GM12875 (cell line): ENCODE results near the gene PTPRS.

ENCODE experiments used
- H3K4me3 ChIP-seq: one replicate; pipeline ENCODE4 v1.5.1; 2011; ENCODE audit warnings: low read depth, low read length, control low read depth
- TF ChIP-seq, protein P1 (sequence below): IDR thresholded peaks from 2 replicates; pipeline ENCODE4 v1.5.1; 2011; ENCODE audit warnings: low read depth, mild to moderate bottlenecking, control low read depth, inconsistent platforms, low read length, moderate library complexity, borderline replicate concordance; ENCODE audit not compliant: insufficient read depth

The PTPRS gene

DNA sequence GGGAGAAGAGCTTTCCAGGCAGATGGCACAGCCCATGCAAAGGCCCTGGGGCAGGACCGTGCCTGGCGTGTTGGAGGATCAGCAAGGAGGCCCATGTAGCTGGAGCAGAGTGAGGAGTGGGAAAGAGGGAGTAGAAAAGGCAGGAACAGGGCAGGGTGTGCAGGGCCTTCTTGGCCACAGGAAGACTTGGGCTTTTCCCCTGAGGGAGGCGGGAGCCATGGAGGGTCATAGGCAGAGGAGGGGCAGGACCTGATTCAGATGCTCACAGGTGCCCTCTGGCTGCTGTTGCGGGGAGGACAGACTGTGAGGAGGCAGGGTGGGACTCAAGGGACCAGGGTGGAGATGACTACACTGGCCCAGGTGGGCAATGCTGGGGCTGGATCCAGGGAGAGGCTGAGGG, 13.8 kb upstream of the PTPRS start:
- TF ChIP-seq, protein P1, sequence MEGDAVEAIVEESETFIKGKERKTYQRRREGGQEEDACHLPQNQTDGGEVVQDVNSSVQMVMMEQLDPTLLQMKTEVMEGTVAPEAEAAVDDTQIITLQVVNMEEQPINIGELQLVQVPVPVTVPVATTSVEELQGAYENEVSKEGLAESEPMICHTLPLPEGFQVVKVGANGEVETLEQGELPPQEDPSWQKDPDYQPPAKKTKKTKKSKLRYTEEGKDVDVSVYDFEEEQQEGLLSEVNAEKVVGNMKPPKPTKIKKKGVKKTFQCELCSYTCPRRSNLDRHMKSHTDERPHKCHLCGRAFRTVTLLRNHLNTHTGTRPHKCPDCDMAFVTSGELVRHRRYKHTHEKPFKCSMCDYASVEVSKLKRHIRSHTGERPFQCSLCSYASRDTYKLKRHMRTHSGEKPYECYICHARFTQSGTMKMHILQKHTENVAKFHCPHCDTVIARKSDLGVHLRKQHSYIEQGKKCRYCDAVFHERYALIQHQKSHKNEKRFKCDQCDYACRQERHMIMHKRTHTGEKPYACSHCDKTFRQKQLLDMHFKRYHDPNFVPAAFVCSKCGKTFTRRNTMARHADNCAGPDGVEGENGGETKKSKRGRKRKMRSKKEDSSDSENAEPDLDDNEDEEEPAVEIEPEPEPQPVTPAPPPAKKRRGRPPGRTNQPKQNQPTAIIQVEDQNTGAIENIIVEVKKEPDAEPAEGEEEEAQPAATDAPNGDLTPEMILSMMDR, result peak; percentile 54; the same call in 1 of the 2 replicates
- H3K4me3 ChIP-seq, result no peak overlapping the region

DNA sequence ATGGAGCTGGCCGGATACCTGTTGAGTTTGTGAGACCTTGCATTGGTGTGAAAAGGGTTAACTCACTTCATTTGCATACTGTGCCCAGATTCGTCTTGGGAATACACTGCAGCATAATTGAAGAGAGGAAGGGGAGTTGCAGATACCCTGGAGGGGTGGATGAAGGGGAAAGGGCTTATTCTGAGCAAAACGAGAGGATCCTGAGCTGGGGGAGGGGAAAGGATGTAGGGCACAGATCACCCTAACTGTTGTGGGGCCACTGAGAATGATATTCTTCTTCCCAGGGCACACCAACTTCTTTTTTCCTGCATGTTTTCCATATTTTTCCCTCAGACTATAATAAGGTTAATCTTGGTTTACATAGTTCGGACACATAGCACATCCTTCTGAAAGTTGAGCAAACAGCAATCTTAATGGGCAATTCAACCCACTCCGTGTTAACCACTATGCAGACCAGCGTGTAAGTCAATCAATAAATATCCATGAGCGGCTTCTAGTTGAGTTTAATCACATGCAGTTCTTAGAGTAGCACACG, 11.7 kb upstream of the PTPRS start:
- TF ChIP-seq, protein P1, result no peak
- H3K4me3 ChIP-seq, result no peak overlapping the region

DNA sequence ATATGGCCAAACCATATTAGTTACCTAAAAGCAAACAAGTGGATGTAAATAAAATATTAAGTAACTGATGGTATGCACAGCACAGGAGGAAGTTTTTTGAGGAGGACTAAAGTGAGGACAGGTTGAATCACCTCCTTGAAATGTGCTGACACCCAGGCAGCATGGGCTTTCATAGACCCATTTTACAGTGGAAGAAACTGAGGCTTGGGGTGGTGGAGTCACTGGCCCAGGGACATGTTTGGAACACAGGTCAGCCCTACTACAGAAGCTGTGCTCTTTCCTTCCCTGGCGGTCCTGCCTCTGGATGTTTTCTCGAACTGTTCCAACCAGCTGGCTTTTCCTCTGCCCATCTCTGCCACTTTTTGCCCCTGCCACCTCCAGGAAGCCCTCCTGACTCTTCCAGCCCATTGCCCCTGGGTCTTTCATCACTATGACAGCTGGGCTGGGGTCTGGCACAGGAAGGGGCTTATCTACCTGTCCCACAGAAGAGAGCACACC, 11.2 kb upstream of the PTPRS start:
- TF ChIP-seq, protein P1, result no peak
- H3K4me3 ChIP-seq, result no peak overlapping the region

DNA sequence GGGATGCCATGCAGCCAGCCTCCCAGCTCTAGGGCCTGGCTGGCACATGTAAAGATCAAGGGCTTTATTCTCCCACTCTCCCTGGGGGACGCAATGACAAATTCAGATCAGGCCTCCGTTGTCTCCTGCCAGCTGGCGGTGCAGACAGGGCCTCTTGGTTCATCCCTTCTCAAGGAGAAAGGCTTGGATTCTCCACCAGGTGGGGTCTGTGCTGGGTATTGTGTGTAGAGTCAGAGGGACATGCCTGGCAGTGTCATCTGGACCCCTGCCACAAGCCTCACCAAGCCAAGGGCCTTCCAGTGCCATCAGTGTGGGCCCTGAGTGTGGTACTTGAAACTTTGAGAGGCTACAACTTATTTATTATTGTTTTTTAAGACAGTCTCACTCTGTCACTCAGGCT, 8.4 kb upstream of the PTPRS start:
- H3K4me3 ChIP-seq, result no peak overlapping the region
- TF ChIP-seq, protein P1, result no peak

DNA sequence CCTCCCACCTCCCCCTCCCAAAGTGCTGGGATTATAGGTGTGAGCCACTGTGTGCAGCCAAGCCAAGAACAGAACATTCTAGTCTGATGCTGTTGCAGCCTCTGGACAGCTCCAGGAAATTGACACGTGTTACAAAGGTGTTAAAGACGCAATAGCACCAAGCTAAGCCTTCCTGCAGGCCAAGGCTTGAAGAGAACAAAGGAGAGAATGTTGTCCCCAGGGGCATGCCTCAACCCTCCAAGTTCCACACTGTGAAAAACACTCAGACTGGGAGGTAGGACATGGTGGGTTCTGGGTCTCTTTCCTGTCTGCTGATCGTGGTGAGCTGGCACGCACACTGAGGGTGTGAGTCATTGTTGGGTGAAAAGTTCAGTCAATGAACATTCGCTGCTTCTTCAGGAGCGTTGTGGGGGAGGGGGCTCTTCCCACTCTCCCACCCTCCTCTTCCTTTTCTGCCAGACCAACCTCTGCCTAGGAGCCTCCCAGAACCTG, 5.3 kb upstream of the PTPRS start:
- TF ChIP-seq, protein P1, result no peak
- H3K4me3 ChIP-seq, result no peak overlapping the region

DNA sequence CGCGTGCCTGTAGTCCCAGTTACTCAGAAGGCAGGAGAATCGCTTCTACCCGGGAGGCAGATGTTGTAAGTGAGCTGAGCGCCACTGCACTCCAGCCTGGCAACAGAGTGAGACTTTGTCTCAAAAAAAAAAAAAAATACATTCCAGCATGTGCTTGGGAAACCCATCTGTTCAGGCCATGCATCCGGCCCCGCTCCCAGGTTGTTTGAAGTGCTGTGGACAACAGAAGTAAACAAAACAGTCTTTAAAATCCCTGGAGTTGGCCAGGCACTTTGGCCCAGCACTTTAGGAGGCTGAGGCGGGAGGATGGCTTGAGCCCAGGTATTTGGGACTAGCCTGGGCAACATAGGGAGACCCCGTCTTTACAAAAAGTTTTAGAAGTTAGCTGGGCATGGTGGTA, 3.2 kb upstream of the PTPRS start:
- no peak overlapping the region for H3K4me3 ChIP-seq
- TF ChIP-seq, protein P1, result no peak

DNA sequence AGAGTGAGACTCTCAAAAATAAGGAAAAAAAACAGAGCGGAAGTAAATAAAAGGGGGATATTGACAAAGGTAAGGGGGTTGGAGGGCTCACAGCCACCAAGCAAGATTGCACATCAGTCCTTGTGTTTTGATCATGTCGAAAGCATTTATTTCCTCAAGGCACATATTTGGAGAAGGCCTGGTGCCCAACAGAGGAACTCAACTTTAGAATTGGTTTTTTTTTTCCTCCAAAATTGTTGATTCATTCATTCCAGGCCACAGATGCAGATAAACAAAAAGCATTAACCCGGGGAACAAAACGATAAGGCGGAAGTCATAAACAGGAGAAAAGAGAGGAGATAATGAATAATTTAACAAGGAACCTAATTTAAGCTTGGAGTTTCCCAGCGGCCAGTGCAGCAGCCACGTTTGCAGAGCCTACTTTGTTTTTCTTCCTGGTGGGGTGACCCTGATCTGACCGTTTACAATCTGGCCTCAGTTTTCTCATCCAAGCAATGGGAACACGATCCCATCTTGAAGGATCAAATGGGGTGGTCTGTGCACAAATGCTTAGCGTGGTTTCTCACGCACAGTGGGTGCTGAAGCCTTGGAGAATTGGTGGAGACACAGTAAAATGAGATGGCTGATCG, 2.1 kb upstream of the PTPRS start:
- TF ChIP-seq, protein P1, result no peak
- no peak overlapping the region for H3K4me3 ChIP-seq
